ENCODE data around the gene CCDC201. TPM values are rescaled to one million over a fixed set of nuclear protein-coding genes. Genes with fewer than 3 reads are reported as not detected.

Gene CCDC201
- total RNA-seq, 1 experiment from 2014 or later: not detected

DNA sequence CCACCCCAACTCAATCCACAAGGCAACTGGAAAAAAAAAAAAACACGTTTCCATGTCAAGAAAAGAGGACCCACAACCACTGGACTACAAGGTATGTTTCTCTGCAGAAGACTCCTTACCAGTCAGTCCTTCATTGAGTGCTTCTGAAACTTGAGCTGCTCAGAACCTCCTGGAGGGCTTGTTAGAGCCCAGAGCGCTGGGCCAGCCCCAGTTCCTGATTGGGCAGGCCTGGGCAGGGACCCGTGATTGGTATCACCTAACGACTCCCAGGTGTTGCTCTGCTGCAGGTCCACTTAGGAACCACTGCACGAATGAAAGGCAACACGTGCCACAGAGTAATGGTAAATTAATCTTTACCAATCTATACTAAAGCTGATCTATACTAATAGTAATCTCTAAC lies 473 bp upstream of the CCDC201 start:
- no peaks in the 10 kb centered on the region for H3K79me1 ChIP-seq (ENCODE audit: insufficient read depth, low read depth, low read length, poor library complexity, severe bottlenecking)
- H3K4me2 ChIP-seq (ENCODE audit: insufficient read depth, insufficient read length, low read length): no peak overlapping the region
- H3K9me3 ChIP-seq (ENCODE audit: control insufficient read depth, low read depth, low read length): peaks cover 13% of the 10 kb centered on the region
- no peak overlapping the region for H2BK5ac ChIP-seq (ENCODE audit: insufficient read length, low read length)
- H3K23ac ChIP-seq (ENCODE audit: insufficient read length, low read depth, low read length): no peak overlapping the region
- no peak overlapping the region for H3K18ac ChIP-seq (ENCODE audit: insufficient read length, low read depth, low read length)
- H2AFZ ChIP-seq (ENCODE audit: low read length): no peak overlapping the region
- no peak overlapping the region for H2BK12ac ChIP-seq (ENCODE audit: insufficient read length, low read depth, low read length)
- no peak overlapping the region for H2BK120ac ChIP-seq (ENCODE audit: low read depth, low read length, poor library complexity, severe bottlenecking)
- no peak overlapping the region for H3K56ac ChIP-seq (ENCODE audit: insufficient read length, low read depth, low read length)
- H3K27ac ChIP-seq (ENCODE audit: insufficient read length, low read depth, low read length): no peak overlapping the region
- peaks cover 15 to 23% of the 10 kb centered on the region in 2 experiments for H3K9me3 Mint-ChIP-seq
- H3K36me3 Mint-ChIP-seq (ENCODE audit: insufficient read depth in 1 of 3, low read depth in 3 of 3): peaks cover 3 to 14% (median 7%) of the 10 kb centered on the region in 3 experiments; a peak in 6 of 7 replicates
- H3T11ph ChIP-seq (ENCODE audit: low read length): no peak overlapping the region
- no peaks in the 10 kb centered on the region for H4K20me1 ChIP-seq (ENCODE audit: control insufficient read depth, insufficient read depth, insufficient read length)
- no peaks in the 10 kb centered on the region for H3K23me2 ChIP-seq (ENCODE audit: insufficient read length, low read depth, low read length, poor library complexity, severe bottlenecking)
- TF ChIP-seq, protein P1, sequence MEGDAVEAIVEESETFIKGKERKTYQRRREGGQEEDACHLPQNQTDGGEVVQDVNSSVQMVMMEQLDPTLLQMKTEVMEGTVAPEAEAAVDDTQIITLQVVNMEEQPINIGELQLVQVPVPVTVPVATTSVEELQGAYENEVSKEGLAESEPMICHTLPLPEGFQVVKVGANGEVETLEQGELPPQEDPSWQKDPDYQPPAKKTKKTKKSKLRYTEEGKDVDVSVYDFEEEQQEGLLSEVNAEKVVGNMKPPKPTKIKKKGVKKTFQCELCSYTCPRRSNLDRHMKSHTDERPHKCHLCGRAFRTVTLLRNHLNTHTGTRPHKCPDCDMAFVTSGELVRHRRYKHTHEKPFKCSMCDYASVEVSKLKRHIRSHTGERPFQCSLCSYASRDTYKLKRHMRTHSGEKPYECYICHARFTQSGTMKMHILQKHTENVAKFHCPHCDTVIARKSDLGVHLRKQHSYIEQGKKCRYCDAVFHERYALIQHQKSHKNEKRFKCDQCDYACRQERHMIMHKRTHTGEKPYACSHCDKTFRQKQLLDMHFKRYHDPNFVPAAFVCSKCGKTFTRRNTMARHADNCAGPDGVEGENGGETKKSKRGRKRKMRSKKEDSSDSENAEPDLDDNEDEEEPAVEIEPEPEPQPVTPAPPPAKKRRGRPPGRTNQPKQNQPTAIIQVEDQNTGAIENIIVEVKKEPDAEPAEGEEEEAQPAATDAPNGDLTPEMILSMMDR (conservative IDR thresholded peaks at IDR 0.05): no peak
- no CpG with 5 or more reads among the region's 6 CpGs for WGBS (ENCODE audit: extremely low coverage, insufficient read length, low lambda C conversion rate)
- no peaks in the 10 kb centered on the region for H3K79me2 ChIP-seq (ENCODE audit: insufficient read depth, low read length)
- H3K4ac ChIP-seq (ENCODE audit: low read depth, low read length): no peak overlapping the region
- H3K27me3 Mint-ChIP-seq (ENCODE audit: low read depth): peaks cover 4% of the 10 kb centered on the region
- no peak overlapping the region for H4K8ac ChIP-seq (replicated peaks; ENCODE audit: insufficient read length, low read depth, low read length)
- DNase-seq: peak; percentile 28
- H3K14ac ChIP-seq (ENCODE audit: insufficient read depth, low read length): no peak overlapping the region
- H3K27ac Mint-ChIP-seq: no peak overlapping the region
- no peak overlapping the region for H3K9ac ChIP-seq (ENCODE audit: extremely low read depth, insufficient read length, low read length)
- no peak overlapping the region for H4K5ac ChIP-seq (ENCODE audit: insufficient read length, low read depth, low read length)
- H3K27me3 ChIP-seq (ENCODE audit: insufficient read depth, low read length): no peaks in the 10 kb centered on the region
- no peak overlapping the region for H3K4me3 Mint-ChIP-seq
- H3K4me1 Mint-ChIP-seq: no peaks in the 10 kb centered on the region
- no peak overlapping the region for H2AK5ac ChIP-seq (ENCODE audit: insufficient read length, low read length)
- H2BK20ac ChIP-seq (ENCODE audit: low read depth, low read length, poor library complexity, severe bottlenecking): no peak overlapping the region
- H2BK15ac ChIP-seq (ENCODE audit: low read depth, low read length): no peak overlapping the region
- no peak overlapping the region for H4K91ac ChIP-seq (ENCODE audit: insufficient read length, low read depth, low read length)
- H3K4me1 ChIP-seq (ENCODE audit: insufficient read depth, low read length): no peaks in the 10 kb centered on the region

Measured in H9 (cell line).